GM13976 (cell line): ENCODE results near the gene ASTN1.

Source experiments
- DNase-seq: peaks from one replicate; pipeline ENCODE4 v3.0.0; 2012; ENCODE audit warnings: low spot score
- in situ Hi-C: fragments of 300-500 bp; cut with MboI; formaldehyde crosslinking; loops from one replicate; pipeline ENCODE4 v1.12.0; 2022; ENCODE audit warnings: low sequenced_read_pairs, mixed read lengths, inconsistent platforms; ENCODE audit not compliant: unreplicated experiment
- TF ChIP-seq, protein P1 (sequence below): IDR thresholded peaks from 2 replicates; pipeline ENCODE4 v1.5.1; 2012; ENCODE audit warnings: borderline replicate concordance, mild to moderate bottlenecking; ENCODE audit not compliant: insufficient read depth; ENCODE audit errors: extremely low read depth, missing control alignments, control extremely low read depth

ASTN1 gene

GRCh38 chr1:177133977-177134538, 30.5 kb downstream of the ASTN1 start:
- DNase-seq, result no peak
- in situ Hi-C loops, result no loop called here
- TF ChIP-seq, protein P1, sequence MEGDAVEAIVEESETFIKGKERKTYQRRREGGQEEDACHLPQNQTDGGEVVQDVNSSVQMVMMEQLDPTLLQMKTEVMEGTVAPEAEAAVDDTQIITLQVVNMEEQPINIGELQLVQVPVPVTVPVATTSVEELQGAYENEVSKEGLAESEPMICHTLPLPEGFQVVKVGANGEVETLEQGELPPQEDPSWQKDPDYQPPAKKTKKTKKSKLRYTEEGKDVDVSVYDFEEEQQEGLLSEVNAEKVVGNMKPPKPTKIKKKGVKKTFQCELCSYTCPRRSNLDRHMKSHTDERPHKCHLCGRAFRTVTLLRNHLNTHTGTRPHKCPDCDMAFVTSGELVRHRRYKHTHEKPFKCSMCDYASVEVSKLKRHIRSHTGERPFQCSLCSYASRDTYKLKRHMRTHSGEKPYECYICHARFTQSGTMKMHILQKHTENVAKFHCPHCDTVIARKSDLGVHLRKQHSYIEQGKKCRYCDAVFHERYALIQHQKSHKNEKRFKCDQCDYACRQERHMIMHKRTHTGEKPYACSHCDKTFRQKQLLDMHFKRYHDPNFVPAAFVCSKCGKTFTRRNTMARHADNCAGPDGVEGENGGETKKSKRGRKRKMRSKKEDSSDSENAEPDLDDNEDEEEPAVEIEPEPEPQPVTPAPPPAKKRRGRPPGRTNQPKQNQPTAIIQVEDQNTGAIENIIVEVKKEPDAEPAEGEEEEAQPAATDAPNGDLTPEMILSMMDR, result no peak

DNA sequence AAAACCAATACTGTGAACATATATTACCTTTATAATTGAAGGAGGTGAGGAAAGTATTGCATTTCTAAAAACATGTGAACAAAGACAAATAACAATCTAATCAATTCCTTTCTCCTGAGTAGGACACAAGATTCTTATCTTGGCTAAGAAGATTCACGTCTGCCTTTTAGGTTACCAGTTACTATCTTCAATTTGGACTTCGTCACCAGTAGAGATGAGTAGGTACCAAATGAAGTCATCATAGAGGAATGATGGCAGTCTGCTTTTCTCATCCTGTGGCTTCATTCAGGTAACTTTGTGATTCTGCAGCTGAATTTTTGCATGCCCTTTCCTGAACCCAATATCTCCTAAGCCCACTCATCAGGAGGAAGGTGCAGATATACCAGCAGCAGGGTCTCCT, 32.4 kb downstream of the ASTN1 start:
- TF ChIP-seq, protein P1, result no peak
- in situ Hi-C loops, result no loop called here
- DNase-seq, result no peak

DNA sequence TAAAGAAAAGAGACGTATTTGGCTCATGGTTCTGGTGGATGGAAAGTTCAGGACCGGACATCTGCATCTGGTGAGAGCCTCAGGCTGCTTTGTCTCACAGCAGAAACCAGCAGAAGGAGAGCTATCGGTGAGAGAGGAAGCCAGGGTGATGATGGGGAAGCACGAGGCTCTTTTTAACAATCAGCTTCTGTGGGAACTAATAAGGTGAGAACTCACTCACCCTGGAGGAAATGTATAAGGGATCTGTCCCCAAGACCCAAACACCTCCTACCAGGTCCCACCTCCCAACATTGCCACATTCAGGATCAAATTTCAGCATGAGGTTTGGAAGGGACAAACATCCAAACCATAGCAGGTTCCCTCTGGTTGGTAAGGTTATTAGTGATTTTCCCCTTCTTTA, 32.8 kb downstream of the ASTN1 start:
- TF ChIP-seq, protein P1, result no peak
- in situ Hi-C loops, result no loop called here
- no peak for DNase-seq

GRCh38 chr1:177130451-177130945, 34.0 kb downstream of the ASTN1 start:
- TF ChIP-seq, protein P1, result no peak
- in situ Hi-C loops, result no loop called here
- DNase-seq, result no peak

GRCh38 chr1:177128665-177129281, 35.7 kb downstream of the ASTN1 start:
- no peak for DNase-seq
- in situ Hi-C loops, result no loop called here
- TF ChIP-seq, protein P1, result no peak

DNA sequence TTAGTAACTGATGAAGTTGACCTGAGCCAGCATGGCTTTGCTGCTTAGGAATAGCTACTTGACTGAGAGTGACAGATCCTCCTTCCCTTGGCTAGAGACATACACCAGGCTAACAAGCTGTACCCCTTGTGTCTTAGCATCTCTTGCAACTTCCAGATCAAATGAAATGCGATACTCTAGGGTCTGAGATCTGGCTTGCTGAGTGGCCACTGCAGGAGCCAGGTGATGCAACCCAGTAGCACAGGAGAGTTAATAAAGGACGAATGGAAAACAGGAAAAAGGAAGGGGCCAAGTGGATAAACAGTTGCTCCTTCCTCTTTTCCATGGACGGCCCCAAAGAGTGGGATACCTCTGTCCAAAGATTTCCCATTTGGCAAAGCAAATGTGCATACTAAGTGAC, 38.2 kb downstream of the ASTN1 start:
- no peak for DNase-seq
- TF ChIP-seq, protein P1, result no peak
- in situ Hi-C loops, result no loop called here
